Dermis microvascular lymphatic vessel endothelial cell (primary cell): ENCODE data around the gene SH3BP4. TPM values are rescaled to one million over a fixed set of nuclear protein-coding genes. Genes with fewer than 3 reads are reported as not detected.

ENCODE experiments used
- DNase-seq, 2 donors: peaks; one replicate each; pipeline versions ENCODE4 v3.0.0 to v3.0.0-alpha.2; 2010; ENCODE audit warnings: low read depth in 2 of 2
- total RNA-seq: library from RNA; depleted of rRNA; stranded (reverse); fragments of >200 nt; gene quantifications from 2 replicates; pipeline ENCODE4 v1.2.1, GENCODE V29; 2014

SH3BP4 gene
- total RNA-seq, 1 donor from 2014 or later = 16.0 TPM

DNA sequence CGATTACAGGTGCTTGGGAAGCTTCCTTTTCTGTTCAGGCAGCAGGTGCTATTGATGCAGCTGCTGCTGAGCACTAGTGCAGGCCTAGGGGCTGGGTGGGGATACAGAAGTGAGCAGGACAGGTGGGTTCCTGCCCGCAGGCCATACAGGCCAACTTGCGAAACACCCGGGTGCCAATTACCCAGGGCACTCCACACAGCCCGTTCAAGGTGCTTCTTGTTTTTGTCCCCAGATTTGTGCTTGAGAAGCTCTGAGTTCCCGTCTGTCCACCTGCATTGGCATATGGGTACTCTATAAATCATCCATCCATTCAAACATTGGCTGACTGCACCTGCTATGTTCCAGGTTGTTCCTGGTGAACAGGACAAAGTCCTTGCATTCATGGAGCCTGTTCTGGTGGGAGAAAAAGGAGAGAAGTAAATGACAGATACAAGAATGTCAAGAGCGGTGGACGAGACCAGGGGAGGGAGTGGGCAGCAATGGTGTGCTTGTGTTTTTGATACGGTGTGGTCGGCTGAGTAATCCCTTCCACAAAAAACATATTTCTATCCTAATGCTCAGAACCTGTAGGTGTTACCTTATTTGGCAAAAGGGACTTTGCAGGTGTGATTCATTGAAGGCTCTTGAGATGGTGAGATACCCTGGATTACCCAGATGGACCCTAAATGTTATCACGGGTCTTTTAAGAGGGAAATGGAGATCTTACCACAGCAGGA lies 31.4 kb downstream of the SH3BP4 start:
- DNase-seq = no peak

DNA sequence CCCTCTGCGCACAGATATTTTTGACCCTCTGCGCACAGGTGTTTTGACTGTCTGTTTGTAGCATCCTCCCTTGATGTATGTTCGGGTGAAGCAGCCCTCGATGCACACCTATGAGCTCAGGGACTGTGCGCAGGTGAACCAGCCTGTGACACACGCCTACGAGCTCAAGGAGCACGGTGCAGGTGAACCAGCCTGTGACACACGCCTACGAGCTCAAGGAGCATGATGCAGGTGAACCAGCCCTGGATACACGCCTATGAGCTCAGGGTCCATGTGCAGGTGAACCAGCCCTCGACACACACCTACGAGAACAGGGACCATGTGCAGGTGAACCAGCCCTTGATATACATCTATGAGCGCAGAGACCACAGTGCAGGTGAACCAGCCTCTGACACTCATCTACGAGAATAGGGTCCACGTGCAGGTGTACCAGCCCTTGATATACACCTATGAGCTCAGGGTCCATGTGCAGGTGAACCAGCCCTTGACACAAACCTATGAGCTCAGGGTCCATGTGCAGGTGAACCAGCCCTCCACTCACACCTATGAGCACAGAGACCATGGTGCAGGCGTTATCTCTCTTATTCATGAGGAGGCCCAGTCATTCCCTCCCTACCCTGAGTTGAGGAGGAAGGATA lies 33.9 kb downstream of the SH3BP4 start:
- DNase-seq = no peak

DNA sequence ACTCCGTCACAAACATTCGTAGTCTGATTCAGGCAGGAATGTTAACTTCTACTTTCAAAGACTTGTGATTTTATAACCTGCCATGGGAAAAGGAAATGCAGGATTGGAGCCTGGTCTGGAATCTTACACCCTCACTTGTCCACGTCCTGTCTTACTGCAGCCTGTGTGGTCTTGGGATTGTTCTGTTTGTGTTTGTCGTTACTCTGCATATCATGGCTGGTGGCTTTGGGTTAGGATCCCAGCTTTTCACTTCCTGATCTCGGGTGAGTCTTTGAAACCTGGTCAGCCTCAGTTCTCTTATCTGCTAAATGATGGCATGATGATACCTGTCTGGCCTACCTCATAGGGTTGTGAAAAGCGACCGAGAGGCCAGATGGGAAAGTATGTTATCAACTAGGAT lies 34.6 kb downstream of the SH3BP4 start:
- no peak for DNase-seq

DNA sequence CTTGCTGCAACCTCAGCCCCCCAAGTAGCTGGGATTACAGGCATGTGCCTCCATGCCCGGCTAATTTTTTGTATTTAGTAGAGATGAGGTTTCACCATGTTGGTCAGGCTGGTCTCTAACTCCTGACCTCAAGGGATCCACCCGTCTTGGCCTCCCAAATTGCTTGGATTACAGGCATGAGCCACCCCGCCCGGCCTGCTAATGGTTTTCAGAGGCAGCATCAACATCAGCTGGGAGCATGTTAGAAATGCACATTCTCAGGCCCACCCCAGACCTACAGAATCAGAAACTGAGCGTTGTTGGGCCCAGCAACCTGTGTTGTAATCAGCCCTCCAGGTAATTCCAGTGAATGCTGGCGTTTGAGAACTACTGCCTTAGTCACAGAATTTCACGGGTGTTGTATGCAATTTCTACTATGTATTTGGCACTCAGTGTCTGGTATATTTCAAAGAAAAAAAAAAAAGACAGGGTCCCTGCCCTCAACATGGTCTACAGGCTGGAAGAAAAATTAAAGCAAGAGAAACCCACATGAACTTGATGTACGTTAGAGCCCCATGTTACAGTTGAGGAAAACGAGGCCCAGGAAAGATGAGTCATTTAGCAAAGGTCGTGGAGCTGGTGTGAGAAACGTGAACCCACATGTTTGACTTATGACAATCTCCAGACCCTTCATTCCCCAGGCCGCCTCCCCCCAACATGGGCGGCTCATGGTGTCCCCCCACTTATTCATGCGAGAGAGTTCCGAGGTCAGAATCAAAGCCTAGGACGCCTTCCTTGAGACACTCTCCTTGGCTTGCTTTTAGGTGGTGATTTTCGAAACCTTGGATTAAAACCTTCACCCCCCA lies 35.3 kb downstream of the SH3BP4 start:
- no peak for DNase-seq

DNA sequence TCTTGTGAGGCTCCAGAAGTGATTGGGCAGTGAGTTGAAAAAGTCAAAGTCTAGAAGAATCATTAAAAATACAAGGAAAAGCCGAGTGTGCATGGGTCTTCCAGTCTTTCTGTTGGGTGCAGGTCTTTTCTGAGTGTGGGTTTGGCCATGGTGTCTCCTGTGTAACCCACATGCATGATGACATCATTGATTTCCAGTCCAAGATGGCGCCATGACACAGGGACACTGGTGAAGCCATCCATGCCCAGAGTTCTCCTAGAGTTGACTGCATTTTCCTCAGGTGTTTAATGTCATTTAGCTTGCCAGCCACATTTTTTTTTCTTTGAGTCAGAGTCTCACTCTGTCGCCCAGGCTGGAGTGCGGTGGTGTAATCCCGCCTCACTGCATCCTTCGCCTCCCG lies 35.9 kb downstream of the SH3BP4 start:
- DNase-seq = no peak

DNA sequence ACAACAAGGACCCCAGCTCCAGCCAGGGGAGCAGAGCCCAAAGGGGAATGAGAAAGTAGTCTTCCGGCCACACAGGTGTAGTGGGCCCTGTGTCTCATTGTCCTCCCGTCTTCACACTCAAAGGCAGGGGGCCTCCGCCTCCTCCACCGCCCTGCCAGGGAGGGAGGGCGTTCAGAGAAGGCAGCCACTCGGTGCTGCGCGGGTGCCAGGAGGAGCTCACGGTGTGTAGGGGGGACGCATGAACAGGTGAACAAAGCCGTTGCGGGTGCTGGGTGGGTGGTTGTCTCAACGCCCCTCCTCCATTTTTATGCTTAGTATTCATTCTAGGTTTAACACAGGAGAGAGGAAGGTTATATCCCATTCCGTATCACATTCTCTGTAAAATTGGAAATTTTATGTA lies 36.7 kb downstream of the SH3BP4 start:
- DNase-seq = no peak

DNA sequence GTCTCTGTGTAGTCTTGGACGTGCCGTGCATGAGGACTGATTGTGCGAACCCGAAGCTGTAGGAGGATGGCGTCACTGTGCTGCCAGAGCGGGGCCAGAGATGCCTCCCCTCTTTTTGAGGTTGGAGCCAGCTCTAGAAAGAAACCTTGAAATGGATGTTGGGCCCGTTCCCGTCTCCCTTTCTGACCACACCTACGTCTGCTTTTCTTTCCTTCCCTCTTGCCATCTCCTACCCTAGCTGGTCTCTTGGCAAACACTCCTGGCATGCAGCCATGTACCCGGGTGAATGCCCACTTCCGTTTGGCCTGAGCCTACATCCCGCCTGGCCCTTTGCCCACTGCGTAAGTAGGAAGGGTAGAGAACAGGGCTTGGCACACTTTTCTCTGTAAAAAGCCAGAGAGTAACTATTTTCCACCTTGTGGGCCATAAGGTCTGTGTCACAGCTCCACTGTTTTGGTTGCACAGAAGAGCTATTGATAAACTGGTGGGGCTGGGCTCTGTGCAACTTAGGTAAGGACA lies 37.4 kb downstream of the SH3BP4 start:
- DNase-seq = peak in 1 of 2 donors; percentile 74

DNA sequence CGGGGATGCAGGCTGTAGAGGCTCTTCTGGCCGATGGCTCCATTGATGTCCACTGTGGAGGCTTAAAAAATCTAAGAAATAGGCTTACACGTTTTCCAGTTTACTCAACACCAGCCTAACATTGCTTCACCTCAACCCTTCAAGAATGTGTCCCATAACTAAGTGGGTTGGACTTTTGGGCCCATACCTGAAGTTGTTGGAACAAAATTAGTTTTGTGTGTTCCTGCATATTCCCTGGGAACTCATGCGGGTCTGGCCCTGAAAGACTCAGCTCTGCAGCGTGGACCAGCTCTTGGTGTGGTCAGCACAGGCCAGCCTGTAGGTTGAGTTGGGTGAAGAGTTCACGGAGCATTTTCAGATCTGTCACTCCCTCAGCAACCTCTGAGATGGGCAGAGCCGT lies 38.5 kb downstream of the SH3BP4 start:
- no peak for DNase-seq

DNA sequence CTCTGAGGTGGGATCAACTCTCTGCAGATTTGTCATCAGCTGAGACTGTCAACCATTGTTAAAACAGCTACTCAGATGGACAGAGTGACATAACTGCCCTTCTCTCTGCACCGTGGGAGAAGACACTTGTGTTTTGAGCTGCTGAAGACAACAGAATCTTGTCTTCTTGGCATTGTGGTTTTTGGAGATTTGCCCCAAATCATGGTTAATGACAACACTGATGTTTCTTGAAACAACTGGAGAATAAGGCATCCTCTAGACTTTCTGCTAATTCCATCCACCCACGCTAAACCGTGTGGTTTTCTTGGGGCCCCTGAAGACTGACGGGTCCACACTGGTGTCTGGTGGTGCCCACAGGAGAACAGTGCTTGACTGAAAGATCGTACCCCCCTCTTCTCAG lies 39.5 kb downstream of the SH3BP4 start:
- DNase-seq = no peak

DNA sequence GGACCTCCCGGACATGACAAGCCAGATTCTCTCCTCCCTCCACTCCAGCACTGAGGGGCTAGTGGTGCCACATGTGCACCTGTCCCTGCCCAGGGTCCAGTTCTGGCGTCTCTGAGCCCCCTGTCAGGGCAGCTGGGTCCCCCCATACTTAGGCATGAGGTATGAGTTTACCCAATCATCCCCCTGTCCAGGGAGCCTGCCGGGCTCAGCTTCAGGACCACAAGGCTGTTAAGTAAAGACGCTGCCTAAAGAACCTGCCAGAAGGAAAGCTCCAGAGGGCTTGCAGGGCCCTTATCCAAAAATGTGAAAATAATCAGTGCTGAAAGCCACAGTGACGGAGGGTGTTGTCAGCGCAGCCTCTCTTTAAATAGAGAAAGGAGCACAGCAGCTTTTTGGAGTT lies 40.0 kb downstream of the SH3BP4 start:
- no peak for DNase-seq

DNA sequence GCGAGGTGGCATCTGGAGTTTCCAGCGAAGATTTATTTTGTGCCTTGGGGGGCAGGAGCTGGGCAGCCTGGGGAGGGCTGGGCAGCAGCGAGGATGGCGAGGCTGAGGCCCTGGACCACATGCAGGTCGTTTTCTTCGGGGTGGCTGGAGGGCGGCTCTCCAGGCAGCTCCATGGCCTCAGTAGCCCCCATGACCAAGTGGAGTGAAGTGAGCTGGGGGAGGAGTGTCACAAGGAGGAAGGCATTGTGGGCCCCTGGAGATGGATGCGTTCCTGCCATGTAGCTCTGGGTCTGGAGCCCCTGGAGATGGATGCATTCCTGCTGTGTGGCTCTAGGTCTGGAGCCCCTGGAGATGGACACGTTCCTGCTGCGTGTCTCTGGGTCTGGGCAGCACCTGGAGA lies 40.4 kb downstream of the SH3BP4 start:
- no peak for DNase-seq

DNA sequence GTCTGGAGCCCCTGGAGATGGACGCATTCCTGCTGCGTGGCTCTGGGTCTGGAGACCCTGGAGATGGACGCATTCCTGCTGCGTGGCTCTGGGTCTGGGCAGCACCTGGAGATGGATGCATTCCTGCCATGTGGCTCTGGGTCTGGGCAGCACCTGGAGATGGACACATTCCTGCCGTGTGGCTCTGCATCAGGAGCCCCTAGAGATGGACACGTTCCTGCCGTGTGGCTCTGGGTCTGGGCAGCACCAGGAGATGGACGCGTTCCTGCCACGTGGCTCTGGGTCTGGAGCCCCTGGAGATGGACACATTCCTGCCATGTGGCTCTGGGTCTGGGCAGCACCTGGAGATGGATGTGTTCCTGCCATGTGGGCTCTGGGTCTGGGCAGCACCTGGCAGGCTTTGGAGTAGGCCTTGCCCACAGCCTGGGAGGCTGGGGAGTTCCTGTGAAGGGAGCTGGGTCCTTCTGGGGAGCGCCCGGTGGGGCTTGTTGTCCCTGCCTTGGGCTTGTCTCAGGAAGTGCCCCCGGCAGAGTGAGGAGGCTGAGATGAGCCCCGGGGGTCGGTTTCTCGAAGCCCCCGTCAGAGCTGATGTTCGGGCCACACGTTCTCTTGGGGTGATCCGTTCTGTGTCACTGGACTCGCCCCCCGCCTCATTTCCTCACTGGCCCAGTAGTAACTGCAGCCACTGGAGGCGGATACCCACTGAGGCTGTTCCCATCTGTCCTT lies 41.0 kb downstream of the SH3BP4 start:
- no peak for DNase-seq

DNA sequence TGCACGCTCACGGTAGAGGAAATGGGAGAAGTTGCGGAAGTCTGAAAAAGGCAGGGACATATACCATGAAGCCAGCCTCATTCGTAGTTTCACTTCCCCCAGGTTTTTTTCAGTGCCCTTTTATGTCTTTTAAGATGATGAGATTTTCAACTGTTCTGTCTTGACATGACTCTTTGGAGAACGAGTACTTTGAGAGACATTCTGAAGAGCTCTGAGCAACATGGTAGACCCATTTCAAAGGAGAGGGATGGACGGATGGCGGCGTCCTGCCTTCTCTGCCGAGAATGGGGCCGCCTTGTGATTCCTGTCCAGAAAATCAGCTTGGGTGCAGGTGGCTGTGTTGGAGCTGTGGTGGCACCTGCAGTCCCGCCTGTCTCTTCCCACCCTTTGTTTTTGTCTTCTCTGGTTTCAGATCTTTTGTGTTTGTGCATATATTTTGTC lies 41.7 kb downstream of the SH3BP4 start:
- no peak for DNase-seq

DNA sequence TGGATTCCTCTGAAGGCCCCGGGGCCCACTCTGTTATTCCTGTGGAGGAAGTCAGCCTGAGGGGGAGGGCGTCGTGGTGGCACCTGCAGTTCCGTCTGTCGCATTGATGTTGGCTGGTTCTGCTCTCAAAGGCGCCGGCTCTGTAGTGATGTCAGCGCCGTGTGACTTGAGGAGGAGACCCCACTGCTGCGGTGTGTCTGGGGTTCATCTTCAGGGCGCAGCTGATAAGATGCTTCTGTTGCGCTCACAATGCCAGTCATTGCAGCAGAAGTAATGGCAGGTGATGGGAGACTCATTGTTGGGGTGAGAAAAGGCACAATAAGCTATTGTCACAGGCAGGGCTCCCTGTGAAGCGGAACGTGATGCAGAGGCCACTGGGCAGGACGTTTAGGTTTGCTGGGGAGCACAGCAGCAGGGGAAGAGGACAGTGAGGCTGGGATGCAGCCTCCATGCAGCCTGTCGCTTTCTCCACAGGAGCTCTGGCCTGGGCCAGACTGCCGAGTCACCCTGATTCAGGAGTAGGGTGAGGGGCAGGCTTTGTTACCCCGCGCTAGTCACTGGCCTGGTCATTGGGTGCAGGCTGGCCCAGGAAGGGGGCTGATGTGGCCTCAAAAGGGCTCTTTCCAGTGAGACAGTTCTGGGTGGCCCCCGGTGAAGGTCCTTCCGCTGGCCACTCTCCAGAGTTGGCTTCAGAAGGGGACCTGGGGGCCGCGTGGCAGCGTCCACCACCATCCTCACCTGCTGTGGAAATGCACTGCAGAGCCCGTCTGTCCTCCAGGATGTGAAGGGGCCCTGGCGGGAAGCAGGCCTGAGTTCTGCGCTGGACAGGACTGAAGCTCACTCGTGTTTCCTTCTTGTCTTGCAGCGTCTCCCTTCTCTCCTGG lies 42.9 kb downstream of the SH3BP4 start:
- no peak for DNase-seq

DNA sequence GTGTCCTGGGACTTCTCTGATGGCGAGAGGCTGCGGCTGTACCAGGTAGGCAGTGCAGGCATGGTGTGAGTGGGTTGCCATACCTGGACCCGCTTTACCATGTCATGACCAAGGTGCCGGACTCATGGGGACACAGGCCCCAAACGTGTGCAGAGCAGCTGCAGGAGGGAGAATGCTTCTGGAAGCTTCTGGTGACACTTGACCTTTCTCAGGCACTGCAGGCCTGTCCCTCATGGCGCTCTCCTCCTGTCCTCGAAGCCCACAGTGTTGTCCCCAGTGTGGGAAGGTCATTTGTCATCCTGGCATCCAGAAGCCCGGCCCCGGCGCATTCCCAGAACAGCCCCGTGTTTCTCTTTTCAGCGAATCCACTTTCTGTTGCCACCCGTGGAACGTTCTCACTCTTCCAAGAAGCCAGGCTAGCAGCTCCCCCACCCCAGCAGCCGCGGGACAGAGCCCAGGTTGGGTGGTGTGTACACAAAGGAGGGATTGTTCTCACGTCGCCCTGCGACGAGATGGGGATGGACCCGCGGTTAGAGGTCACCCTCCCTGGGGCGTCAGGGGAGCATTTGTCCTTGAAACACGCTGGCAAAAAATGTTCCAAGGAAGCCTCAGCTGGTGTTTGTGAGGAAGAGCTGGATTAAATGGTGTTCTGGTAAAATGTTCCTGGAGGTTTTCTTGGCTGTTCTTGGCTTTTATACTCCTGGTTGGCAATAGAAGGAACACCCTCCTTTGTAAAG lies 43.7 kb downstream of the SH3BP4 start:
- DNase-seq = no peak

DNA sequence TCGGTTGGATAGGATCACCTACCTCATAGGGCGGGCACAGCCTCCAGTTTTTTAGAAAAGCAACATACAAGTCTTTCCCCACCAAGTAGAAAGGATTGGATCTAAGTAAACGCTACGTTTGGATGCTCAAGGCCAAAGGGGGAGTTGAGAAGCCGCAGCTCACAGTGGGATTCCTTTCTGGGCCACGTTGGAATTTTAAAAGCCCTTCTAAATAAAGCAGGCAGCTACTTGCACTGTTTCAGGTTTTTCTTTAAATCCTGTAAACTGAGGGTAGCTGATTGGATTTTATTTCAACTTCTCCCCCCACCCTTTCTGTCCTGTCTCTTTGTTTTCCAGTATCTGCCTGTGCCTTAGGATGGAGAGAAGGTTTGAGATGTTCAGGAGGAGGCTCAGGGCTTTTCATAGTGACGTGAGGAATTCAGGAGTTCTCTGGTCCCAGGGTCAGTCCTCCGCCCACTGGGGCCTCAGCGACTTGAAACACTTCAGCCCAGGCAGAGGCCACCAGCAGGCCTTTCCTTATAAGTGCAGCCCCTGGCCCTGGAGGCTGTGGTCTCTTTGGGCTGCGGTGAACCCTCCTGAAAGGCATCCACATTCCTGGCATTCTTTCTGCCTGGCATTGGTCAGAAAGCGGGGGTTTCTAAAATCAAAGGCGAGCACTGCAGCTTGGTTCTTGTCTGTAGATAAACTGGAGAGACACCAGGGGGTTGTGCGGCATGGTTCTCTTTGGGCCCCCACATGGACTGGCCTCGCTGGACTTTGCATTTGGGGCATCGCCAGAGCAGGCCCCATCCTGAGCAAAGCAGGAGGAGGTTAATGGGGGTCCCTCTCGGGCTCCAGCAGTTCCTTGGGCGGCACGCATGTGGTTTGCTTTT lies 44.5 kb downstream of the SH3BP4 start:
- no peak for DNase-seq

DNA sequence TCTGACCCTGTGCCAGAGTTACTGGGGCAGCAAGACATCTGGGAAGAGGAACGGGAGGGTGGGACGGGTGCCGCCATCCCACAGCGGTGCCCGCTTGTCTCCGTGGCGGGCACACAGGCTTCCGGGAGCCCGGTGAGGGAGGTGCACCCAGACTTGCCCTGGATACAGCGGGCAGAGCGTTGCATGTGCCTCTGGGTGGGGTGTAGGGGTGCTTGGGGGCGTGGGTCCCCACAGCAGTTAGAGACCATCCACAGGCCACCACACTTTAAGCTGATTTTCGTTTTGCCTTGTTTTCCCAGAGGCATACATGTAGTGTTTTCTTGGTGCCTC lies 45.1 kb downstream of the SH3BP4 start:
- no peak for DNase-seq

DNA sequence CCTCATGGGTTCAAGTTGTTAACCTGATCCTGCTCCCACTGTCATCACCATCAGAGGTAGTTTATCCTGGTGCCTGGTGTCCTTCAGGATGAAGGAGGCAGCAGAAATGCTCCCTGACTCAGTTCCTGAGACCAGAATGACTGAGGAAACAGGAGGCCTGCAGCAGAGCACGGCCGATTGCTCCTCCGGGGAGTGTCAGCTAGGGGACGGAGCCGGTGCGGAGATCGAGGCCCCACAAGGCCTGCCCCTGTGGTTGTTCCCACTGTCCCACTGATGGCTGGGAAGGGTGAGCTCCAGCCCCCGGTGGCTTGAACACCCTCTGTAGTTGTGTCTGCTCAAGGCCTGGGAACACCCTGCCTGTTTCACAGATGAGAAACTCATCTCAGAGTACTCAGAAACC lies 45.6 kb downstream of the SH3BP4 start:
- DNase-seq = peak in 1 of 2 donors; percentile 38
